BJ (cell line): ENCODE results near the gene POLR3K. TPM values are rescaled to one million over a fixed set of nuclear protein-coding genes. Genes with fewer than 3 reads are reported as not detected.
A peak's percentile ranks its signal among the peaks of the same experiment; 100 is the strongest.

ENCODE experiments used
- CTCF ChIA-PET: fragments of 350-600 bp; formaldehyde crosslinking; extraction: SDS; loops from one replicate; lab custom pipeline; 2021; ENCODE audit warnings: antibody characterized with exemption, inconsistent platforms; lab: Yijun Ruan, JAX
- POLR2A ChIA-PET: fragments of 300-600 bp; sonication (Branson Sonifier 250); formaldehyde crosslinking; extraction: SDS; loops from one replicate; lab custom pipeline; 2021; ENCODE audit warnings: antibody characterized with exemption; lab: Charles Lee
- DNase-seq: peaks from one replicate; pipeline ENCODE4 v3.0.0-alpha.2; 2011; ENCODE audit warnings: low read depth
- H3K27me3 ChIP-seq: 2 replicates; pipeline ENCODE4 v1.6.0; 2011; ENCODE audit warnings: low read length; ENCODE audit not compliant: control insufficient read depth, insufficient read depth
- H3K36me3 ChIP-seq: 2 replicates; pipeline ENCODE4 v1.5.1; 2011; ENCODE audit warnings: low read length; ENCODE audit not compliant: control insufficient read depth, insufficient read depth
- H3K4me3 ChIP-seq: 2 replicates; pipeline ENCODE4 v1.5.1; 2011; ENCODE audit warnings: low read depth, mild to moderate bottlenecking, control low read depth, low read length
- polyA plus RNA-seq: library from polyadenylated mRNA; depleted of rRNA; stranded (reverse); fragments of >200 nt; gene quantifications from 2 replicates; pipeline ENCODE4 v1.2.3, GENCODE V29; 2011
- TF ChIP-seq, protein P1 (sequence below): IDR thresholded peaks from 2 replicates; pipeline ENCODE4 v1.5.1; 2011; ENCODE audit warnings: low read depth, mild to moderate bottlenecking, control low read depth, inconsistent platforms, low read length, moderate library complexity; ENCODE audit not compliant: insufficient read depth

Gene POLR3K
- polyA plus RNA-seq, 1 experiment: 14.3 TPM

DNA sequence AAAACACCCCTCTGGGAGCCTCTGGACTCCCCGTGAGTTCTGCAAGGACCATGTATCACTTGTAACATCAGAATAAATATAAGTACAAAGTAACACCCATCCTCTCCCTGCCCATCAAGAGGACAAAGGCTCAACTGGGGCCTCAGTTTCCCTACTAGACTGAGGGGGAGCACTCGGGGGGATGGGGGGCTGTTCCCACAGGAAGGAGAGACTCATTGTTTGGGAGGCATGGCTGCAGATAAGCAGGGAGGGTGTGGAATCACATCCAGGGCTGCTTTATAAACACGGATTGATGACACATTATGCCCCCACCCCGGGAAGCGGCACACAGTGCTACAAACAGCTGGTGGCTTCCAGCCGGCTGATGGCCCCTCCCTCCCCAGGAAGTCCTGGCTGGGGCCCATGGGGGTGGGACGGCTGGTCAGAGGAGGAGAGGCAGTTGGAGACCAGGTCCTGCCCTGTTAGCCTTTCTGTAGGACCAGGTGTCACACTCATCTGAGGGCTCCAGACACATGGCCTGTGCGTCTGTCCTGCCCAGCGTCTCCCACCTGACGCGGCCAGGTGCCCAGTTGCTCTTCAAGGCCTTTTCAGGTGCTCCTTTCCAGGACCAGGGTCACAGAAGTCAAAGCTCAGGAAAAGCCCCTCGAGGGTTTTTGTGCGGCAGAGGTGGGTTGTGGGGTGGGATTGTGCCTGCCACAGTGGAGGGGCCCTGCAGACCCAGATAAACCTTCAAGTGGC, 23.3 kb upstream of the POLR3K start:
- Histone ChIP-seq H3K36me3 (peaks cover 10% of the 10 kb centered on the region), H3K4me3 (peak overlapping the region; percentile 74), H3K27me3 (no peaks in the 10 kb centered on the region)
- no peak for DNase-seq
- TF ChIP-seq, protein P1, sequence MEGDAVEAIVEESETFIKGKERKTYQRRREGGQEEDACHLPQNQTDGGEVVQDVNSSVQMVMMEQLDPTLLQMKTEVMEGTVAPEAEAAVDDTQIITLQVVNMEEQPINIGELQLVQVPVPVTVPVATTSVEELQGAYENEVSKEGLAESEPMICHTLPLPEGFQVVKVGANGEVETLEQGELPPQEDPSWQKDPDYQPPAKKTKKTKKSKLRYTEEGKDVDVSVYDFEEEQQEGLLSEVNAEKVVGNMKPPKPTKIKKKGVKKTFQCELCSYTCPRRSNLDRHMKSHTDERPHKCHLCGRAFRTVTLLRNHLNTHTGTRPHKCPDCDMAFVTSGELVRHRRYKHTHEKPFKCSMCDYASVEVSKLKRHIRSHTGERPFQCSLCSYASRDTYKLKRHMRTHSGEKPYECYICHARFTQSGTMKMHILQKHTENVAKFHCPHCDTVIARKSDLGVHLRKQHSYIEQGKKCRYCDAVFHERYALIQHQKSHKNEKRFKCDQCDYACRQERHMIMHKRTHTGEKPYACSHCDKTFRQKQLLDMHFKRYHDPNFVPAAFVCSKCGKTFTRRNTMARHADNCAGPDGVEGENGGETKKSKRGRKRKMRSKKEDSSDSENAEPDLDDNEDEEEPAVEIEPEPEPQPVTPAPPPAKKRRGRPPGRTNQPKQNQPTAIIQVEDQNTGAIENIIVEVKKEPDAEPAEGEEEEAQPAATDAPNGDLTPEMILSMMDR: no peak
- ChIA-PET CTCF (interaction anchor here (1.3 to 21.0 kb wide), 3 partner anchors 11 to 30 kb away, joined by 3 to 544 read pairs (median 57); no protein-coding TSS in a partner anchor), POLR2A (no interaction called here)

DNA sequence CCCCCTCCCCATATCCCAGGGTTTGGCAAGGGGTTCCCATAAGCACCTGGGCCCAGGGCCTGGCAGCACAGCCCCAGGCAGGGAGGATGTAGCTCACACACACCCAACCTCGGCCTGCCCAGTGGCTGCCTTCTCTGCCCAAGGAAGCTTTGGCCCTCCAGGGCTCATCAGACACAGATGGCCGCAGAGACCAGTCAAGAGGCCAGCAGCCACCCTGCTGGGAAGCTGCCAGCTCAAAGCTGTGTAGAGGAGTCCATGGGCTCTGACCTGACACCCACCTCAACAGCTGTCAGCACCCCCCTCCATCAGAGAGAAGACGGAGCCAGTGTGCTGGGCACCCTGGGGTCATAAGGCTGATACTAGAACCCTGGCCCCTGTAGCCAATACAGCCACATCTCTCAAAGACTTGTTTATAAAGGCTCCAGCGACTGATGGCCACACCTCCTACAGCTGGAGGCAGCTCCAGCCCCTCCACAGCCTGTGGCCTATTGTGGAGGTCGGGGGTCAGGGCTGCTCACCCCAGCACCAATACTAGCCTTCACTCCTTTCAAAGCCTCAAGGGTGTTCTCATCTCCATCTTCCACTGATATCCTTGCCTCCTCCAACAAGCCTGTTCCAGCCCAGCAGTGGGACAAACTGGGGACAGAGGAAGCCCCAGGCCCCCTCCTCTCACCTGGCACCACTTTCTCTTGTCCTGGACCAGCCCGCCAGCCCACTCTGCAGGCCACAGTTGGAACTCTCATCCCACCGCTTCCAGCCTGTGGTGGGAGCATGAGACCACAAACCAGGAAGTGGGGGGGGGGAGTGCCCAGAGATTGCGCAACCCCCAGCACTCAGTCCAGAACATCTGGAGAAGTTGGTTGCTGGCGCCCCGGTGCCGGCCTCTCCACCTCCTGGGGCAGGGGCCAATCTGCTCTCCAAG, 22.4 kb upstream of the POLR3K start:
- DNase-seq: no peak
- POLR2A ChIA-PET: interaction anchor here (0.6 kb wide), 1 partner anchor 73 kb away, joined by 4 read pairs; no protein-coding TSS in a partner anchor
- TF ChIP-seq, protein P1: peak; percentile 61
- H3K27me3 ChIP-seq: no peaks in the 10 kb centered on the region
- no peak overlapping the region for H3K4me3 ChIP-seq
- peaks cover 10% of the 10 kb centered on the region for H3K36me3 ChIP-seq
- CTCF ChIA-PET: interaction anchor here (0.9 to 21.0 kb wide), 5 partner anchors 10 to 105 kb away, joined by 3 to 544 read pairs (median 5); partner anchors contain the start of gene HBQ1

DNA sequence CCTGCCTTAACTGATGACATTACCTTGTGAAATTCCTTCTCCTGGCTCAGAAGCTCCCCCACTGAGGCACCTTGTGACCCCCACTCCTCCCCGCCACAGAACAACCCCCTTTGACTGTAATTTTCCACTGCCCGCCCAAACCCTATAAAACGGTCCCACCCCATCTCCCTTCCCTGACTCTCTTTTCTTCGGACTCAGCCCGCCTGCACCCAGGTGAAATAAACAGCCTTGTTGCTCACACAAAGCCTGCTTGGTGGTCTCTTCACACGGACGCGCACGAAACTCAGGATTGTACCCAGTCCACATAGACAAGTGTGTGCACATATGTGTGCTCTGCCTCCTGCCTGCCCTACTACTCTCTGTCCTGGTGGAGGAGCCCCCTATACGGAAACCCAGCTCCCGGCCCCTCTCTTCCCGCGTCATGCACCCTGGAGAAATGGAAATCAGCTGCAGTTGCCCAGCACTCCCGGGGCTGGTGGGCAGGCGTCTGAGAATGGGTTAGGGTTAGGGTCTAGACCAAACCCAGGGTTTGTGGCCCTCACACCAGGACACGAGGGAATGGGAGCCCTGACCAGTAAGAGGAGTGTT, 21.4 kb upstream of the POLR3K start:
- Histone ChIP-seq H3K27me3 (no peaks in the 10 kb centered on the region), H3K4me3 (no peak overlapping the region), H3K36me3 (peaks cover 5% of the 10 kb centered on the region; the same call in 1 of the 2 replicates)
- TF ChIP-seq, protein P1: no peak
- POLR2A ChIA-PET: interaction anchor here (0.6 kb wide), 1 partner anchor 74 kb away, joined by 4 read pairs; no protein-coding TSS in a partner anchor
- CTCF ChIA-PET: interaction anchor here (0.9 to 21.0 kb wide), 4 partner anchors 9 to 106 kb away, joined by 4 to 544 read pairs (median 31); partner anchors contain the start of gene HBQ1
- no peak for DNase-seq

DNA sequence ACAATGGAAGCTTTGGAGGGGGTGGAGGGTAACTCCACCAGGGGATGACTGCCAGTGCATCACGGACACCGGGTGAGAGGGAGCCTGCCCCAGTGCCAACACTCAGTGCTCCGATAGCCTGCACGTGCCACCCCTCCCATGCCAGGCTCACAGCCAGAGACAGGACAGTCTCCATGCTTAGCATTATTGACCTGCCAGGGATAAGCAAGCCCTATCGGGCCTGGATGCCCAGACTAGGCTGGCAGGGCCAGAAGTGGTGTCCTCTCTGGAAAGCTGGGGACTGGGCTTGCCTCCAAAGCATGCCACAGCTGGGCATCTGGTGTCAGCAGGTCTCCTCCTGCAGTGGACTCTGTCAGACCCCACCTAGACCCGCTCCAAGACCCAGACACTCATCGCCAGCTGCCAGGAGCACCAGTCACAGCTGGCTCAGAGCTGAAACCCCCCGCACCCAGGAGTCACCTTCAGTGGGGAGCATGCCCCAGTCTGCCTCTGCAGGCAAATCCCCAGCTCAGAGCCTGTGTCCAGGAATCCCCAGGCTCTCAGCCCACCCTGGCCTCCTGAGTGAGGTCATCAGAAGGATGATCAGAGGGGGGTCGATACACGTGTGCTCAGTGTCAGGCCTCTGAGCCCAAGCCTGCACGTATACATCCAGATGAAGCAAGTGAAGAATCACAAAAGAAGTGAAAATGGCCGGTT, 20.8 kb upstream of the POLR3K start:
- Histone ChIP-seq H3K4me3 (no peak overlapping the region), H3K27me3 (no peaks in the 10 kb centered on the region), H3K36me3 (peaks cover 1% of the 10 kb centered on the region; the same call in 1 of the 2 replicates)
- ChIA-PET POLR2A (no interaction called here), CTCF (interaction anchor here (0.8 to 21.0 kb wide), 4 partner anchors 9 to 33 kb away, joined by 3 to 544 read pairs (median 30); no protein-coding TSS in a partner anchor)
- DNase-seq: no peak
- TF ChIP-seq, protein P1: no peak
